Common myeloid progenitor, CD34-positive (primary cell): ENCODE results near the gene A1CF.

ENCODE experiments used
- CTCF ChIA-PET: fragments of 350-600 bp; sonication (Branson Sonifier 250); formaldehyde crosslinking; loops from one replicate; lab custom pipeline; 2021; ENCODE audit warnings: antibody characterized with exemption; lab: Charles Lee
- POLR2A ChIA-PET: fragments of 350-600 bp; sonication (Branson Sonifier 250); formaldehyde crosslinking; loops from one replicate; lab custom pipeline; 2021; ENCODE audit warnings: antibody characterized with exemption; lab: Charles Lee
- DNase-seq, 3 donors: peaks; one replicate each; pipeline versions ENCODE4 v3.0.0 to v3.0.0-alpha.2; 2013
- H3K27ac ChIP-seq, 2 experiments: 1 replicate in 1 of 2; 2 replicates in 1 of 2; pipeline ENCODE4 v1.7.0; 2013; ENCODE audit warnings: inconsistent platforms in 2 of 2, low read length in 2 of 2, mild to moderate bottlenecking in 2 of 2, low read depth in 1 of 2, moderate library complexity in 1 of 2; ENCODE audit not compliant: severe bottlenecking in 2 of 2, insufficient read depth in 1 of 2, poor library complexity in 1 of 2
- H3K27me3 ChIP-seq, 5 experiments: replicated peaks in 2 of 5; 1 replicate in 3 of 5; 2 replicates in 2 of 5; pipeline versions ENCODE4 v1.6.1 to v1.7.0; 2013; ENCODE audit warnings: low read length in 4 of 5, mild to moderate bottlenecking in 2 of 5, moderate library complexity in 2 of 5, inconsistent platforms in 1 of 5; ENCODE audit not compliant: insufficient read depth in 5 of 5, control insufficient read depth in 4 of 5
- H3K36me3 ChIP-seq, 4 experiments: 1 replicate in 2 of 4; 2 replicates in 2 of 4; pipeline versions ENCODE4 v1.6.1 to v1.7.0; 2013; ENCODE audit warnings: low read length in 3 of 4, control low read depth in 1 of 4, mild to moderate bottlenecking in 1 of 4; ENCODE audit not compliant: control insufficient read depth in 4 of 4, insufficient read depth in 4 of 4
- H3K4me1 ChIP-seq, 4 experiments: 1 replicate in 3 of 4; 2 replicates in 1 of 4; pipeline versions ENCODE4 v1.6.1 to v1.7.1; 2013; ENCODE audit warnings: low read length in 3 of 4, mild to moderate bottlenecking in 3 of 4, control low read depth in 1 of 4, inconsistent platforms in 1 of 4, moderate library complexity in 1 of 4; ENCODE audit not compliant: control insufficient read depth in 4 of 4, insufficient read depth in 4 of 4; ENCODE audit errors: control extremely low read depth in 1 of 4
- H3K4me3 ChIP-seq, 7 experiments: 1 replicate in 4 of 7; 2 replicates in 3 of 7; pipeline versions ENCODE4 v1.5.1 to v1.7.0; 2013; ENCODE audit warnings: mild to moderate bottlenecking in 7 of 7, low read length in 6 of 7, moderate library complexity in 6 of 7, inconsistent platforms in 2 of 7, low read depth in 2 of 7, control low read depth in 1 of 7; ENCODE audit not compliant: insufficient read depth in 4 of 7, control insufficient read depth in 1 of 7; ENCODE audit errors: extremely low read depth in 1 of 7
- H3K9me3 ChIP-seq, 5 experiments: 1 replicate in 4 of 5; 2 replicates in 1 of 5; pipeline versions ENCODE4 v1.6.1 to v1.7.1; 2013; ENCODE audit warnings: low read length in 4 of 5, mild to moderate bottlenecking in 2 of 5, inconsistent platforms in 1 of 5, low read depth in 1 of 5, moderate library complexity in 1 of 5; ENCODE audit not compliant: control insufficient read depth in 4 of 5, insufficient read depth in 2 of 5; ENCODE audit errors: control extremely low read depth in 1 of 5
- WGBS: methylation state at CpG from one replicate; pipeline ENCODE4 v1.1.5; 2013; ENCODE audit not compliant: insufficient coverage; 5-methylcytosine and 5-hydroxymethylcytosine counted together

The A1CF gene

GRCh38 chr10:50853557-50853956 is 31.9 kb downstream of the A1CF start:
- Histone ChIP-seq H3K36me3 (no peaks in the 10 kb centered on the region), H3K27ac (no peak overlapping the region), H3K4me3 (no peak overlapping the region), H3K27me3 (peaks cover 0 to 4% (median 0%) of the 10 kb centered on the region in 5 experiments), H3K4me1 (no peaks in the 10 kb centered on the region), H3K9me3 (no peaks in the 10 kb centered on the region)
- no peak for DNase-seq
- ChIA-PET CTCF (no interaction called here), POLR2A (no interaction called here)
- no CpG with 5 or more reads among the region's 3 CpGs for WGBS

- no peaks in the 10 kb centered on the region for H3K9me3 ChIP-seq
- H3K4me1 ChIP-seq = no peaks in the 10 kb centered on the region
- WGBS = no CpG with 5 or more reads among the region's 6 CpGs
- CTCF ChIA-PET = no interaction called here
- POLR2A ChIA-PET = no interaction called here
- peaks cover 0 to 4% (median 0%) of the 10 kb centered on the region in 5 experiments for H3K27me3 ChIP-seq
- DNase-seq = no peak
- H3K27ac ChIP-seq = no peak overlapping the region
- H3K36me3 ChIP-seq = no peaks in the 10 kb centered on the region
- no peak overlapping the region for H3K4me3 ChIP-seq
Measured at GRCh38 chr10:50851884-50852671, 33.3 kb downstream of the A1CF start.

GRCh38 chr10:50850578-50851230 is 34.7 kb downstream of the A1CF start:
- ChIA-PET POLR2A (no interaction called here), CTCF (no interaction called here)
- Histone ChIP-seq H3K9me3 (no peaks in the 10 kb centered on the region), H3K27ac (no peak overlapping the region), H3K4me3 (no peak overlapping the region), H3K4me1 (no peaks in the 10 kb centered on the region), H3K36me3 (no peaks in the 10 kb centered on the region), H3K27me3 (peaks cover 0 to 4% (median 0%) of the 10 kb centered on the region in 5 experiments)
- DNase-seq = no peak
- WGBS = 91% methylated on average over 1 of the region's 5 CpGs

GRCh38 chr10:50846753-50847152 is 38.7 kb downstream of the A1CF start:
- Histone ChIP-seq H3K4me1 (no peaks in the 10 kb centered on the region), H3K4me3 (no peak overlapping the region), H3K9me3 (no peaks in the 10 kb centered on the region), H3K36me3 (no peaks in the 10 kb centered on the region), H3K27me3 (peaks cover 0 to 4% (median 0%) of the 10 kb centered on the region in 5 experiments), H3K27ac (no peak overlapping the region)
- no peak for DNase-seq
- CTCF ChIA-PET = no interaction called here
- POLR2A ChIA-PET = no interaction called here
- 88% methylated on average over 1 of the region's 1 CpG for WGBS

GRCh38 chr10:50837095-50837494 is 48.3 kb downstream of the A1CF start:
- WGBS = no CpG with 5 or more reads among the region's 1 CpG
- Histone ChIP-seq H3K9me3 (no peaks in the 10 kb centered on the region), H3K27ac (no peak overlapping the region), H3K4me1 (no peaks in the 10 kb centered on the region), H3K36me3 (no peaks in the 10 kb centered on the region), H3K27me3 (peaks cover 0 to 2% (median 0%) of the 10 kb centered on the region in 5 experiments), H3K4me3 (no peak overlapping the region)
- no peak for DNase-seq
- ChIA-PET CTCF (no interaction called here), POLR2A (no interaction called here)

- Histone ChIP-seq H3K27ac (no peak overlapping the region), H3K4me1 (no peaks in the 10 kb centered on the region), H3K4me3 (no peak overlapping the region), H3K27me3 (no peaks in the 10 kb centered on the region), H3K36me3 (no peaks in the 10 kb centered on the region), H3K9me3 (no peaks in the 10 kb centered on the region)
- no peak for DNase-seq
- CTCF ChIA-PET = no interaction called here
- POLR2A ChIA-PET = interaction anchor here (1.2 kb wide), 1 partner anchor 8 kb away, joined by 3 read pairs; no protein-coding TSS in a partner anchor
- WGBS = 89% methylated on average over 3 of the region's 3 CpGs
Measured at GRCh38 chr10:50832171-50832751, 53.2 kb downstream of the A1CF start.

- ChIA-PET CTCF (no interaction called here), POLR2A (no interaction called here)
- WGBS = no CpG with 5 or more reads among the region's 1 CpG
- Histone ChIP-seq H3K27me3 (no peaks in the 10 kb centered on the region), H3K9me3 (no peaks in the 10 kb centered on the region), H3K36me3 (no peaks in the 10 kb centered on the region), H3K27ac (no peak overlapping the region), H3K4me3 (no peak overlapping the region), H3K4me1 (no peaks in the 10 kb centered on the region)
- DNase-seq = no peak
Measured at GRCh38 chr10:50830066-50830465, 55.4 kb downstream of the A1CF start.
